Measurements from ENCODE around the gene LRCH4. TPM values are rescaled to one million over a fixed set of nuclear protein-coding genes. Genes with fewer than 3 reads are reported as not detected.

The LRCH4 gene
- total RNA-seq (2021): 42.4 and 50.4 TPM in 2 replicates
- percentile 64 among the genes with signal in this experiment for Bru-seq, nascent RNA
- BruChase-seq, experiment 1, labeled RNA remaining after a 2-hour chase: percentile 70 among the genes with signal in this experiment
- percentile 87 among the genes with signal in this experiment for BruChase-seq, experiment 2, labeled RNA remaining after a 6-hour chase
- long read RNA-seq, full-length matches to known transcripts: 51 of 87 reads
- long read RNA-seq, partial matches to known transcripts: 3 of 87 reads
- long read RNA-seq, other reads (novel, unspliced or antisense): 33 of 87 reads

GRCh38 chr7:100585511-100586265 is at the start of gene LRCH4:
Gene LRCH4 (minus strand): TSS chr7:100586129. CDS start chr7:100586100, 29 bp downstream.
- TF ChIP-seq EZH2 (IDR thresholded peaks at IDR 0.05; ENCODE audit: borderline replicate concordance, low read depth, low read length, poor library complexity, severe bottlenecking): no peak
- peaks cover 24% of the 10 kb centered on the region for H3K4me1 ChIP-seq (ENCODE audit: insufficient read depth, low read length, poor library complexity, severe bottlenecking)
- peaks cover 19% of the 10 kb centered on the region for H3K36me3 ChIP-seq (ENCODE audit: insufficient read depth, low read length, poor library complexity, severe bottlenecking)
- no TSS peak for BruUV-seq (replicated peaks)
- ChIA-PET POLR2A (ENCODE audit: low non-redundant PET) (interaction anchor here (0.6 to 1.1 kb wide), 4 partner anchors 18 to 266 kb away, joined by 3 to 15 read pairs (median 3); partner anchors contain the start of gene SLC12A9), CTCF (interaction anchor here (0.6 to 0.9 kb wide), 5 partner anchors 25 to 120 kb away, joined by 3 to 9 read pairs (median 5); partner anchors contain the start of gene POP7)
- H3K9me3 ChIP-seq (ENCODE audit: low read depth, low read length, poor library complexity, severe bottlenecking): no peaks in the 10 kb centered on the region
- H3K27ac ChIP-seq (ENCODE audit: low read depth, low read length, poor library complexity, severe bottlenecking): peak within 1 kb of the TSS; percentile 96
- intact Hi-C loops (cut with micrococcal nuclease; ENCODE audit: unreplicated experiment): loop anchor here (10.0 kb wide), 1 partner anchor 89 kb away; the partner anchor contains the start of gene GNB2
- H3K4me3 ChIP-seq (ENCODE audit: low read depth, low read length, poor library complexity, severe bottlenecking): peak within 1 kb of the TSS; percentile 93
- no peaks in the 10 kb centered on the region for H3K27me3 ChIP-seq (replicated peaks; ENCODE audit: insufficient read depth, low read depth, low read length, poor library complexity)
- DNase-seq (ENCODE audit: low spot score): no peak

GRCh38 chr7:100632951-100633717 is 47.2 kb upstream of the LRCH4 start:
- Histone ChIP-seq H3K4me3 (ENCODE audit: low read depth, low read length, poor library complexity, severe bottlenecking) (peak overlapping the region; percentile 48), H3K36me3 (ENCODE audit: insufficient read depth, low read length, poor library complexity, severe bottlenecking) (no peaks in the 10 kb centered on the region), H3K9me3 (ENCODE audit: low read depth, low read length, poor library complexity, severe bottlenecking) (no peaks in the 10 kb centered on the region), H3K27ac (ENCODE audit: low read depth, low read length, poor library complexity, severe bottlenecking) (peak overlapping the region; percentile 15), H3K27me3 (replicated peaks; ENCODE audit: insufficient read depth, low read depth, low read length, poor library complexity) (peaks cover 8% of the 10 kb centered on the region), H3K4me1 (ENCODE audit: insufficient read depth, low read length, poor library complexity, severe bottlenecking) (peaks cover 7% of the 10 kb centered on the region)
- CTCF ChIA-PET: interaction anchor here (0.6 to 0.8 kb wide), 2 partner anchors 45 to 87 kb away, joined by 3 read pairs; no protein-coding TSS in a partner anchor
- no TSS peak for BruUV-seq (replicated peaks)
- intact Hi-C loops (cut with micrococcal nuclease; ENCODE audit: unreplicated experiment): loop anchor here (5.0 kb wide), 1 partner anchor 39 kb away; the partner anchor contains the start of gene GNB2
- TF ChIP-seq EZH2 (IDR thresholded peaks at IDR 0.05; ENCODE audit: borderline replicate concordance, low read depth, low read length, poor library complexity, severe bottlenecking) (no peak), CTCF (conservative IDR thresholded peaks at IDR 0.05; ENCODE audit: low read depth, low read length) (peak; percentile 42; the same call in 1 of the 2 replicates)
- POLR2A ChIA-PET (ENCODE audit: low non-redundant PET): interaction anchor here (0.8 kb wide), 1 partner anchor 47 kb away, joined by 13 read pairs; no protein-coding TSS in a partner anchor
- peak; percentile 61 for DNase-seq (ENCODE audit: low spot score)

- intact Hi-C loops (cut with micrococcal nuclease; ENCODE audit: unreplicated experiment): loop anchor here (5.0 kb wide), 1 partner anchor 42 kb away; the partner anchor contains the start of gene GNB2
- Histone ChIP-seq H3K36me3 (ENCODE audit: insufficient read depth, low read length, poor library complexity, severe bottlenecking) (no peaks in the 10 kb centered on the region), H3K27me3 (replicated peaks; ENCODE audit: insufficient read depth, low read depth, low read length, poor library complexity) (peaks cover 8% of the 10 kb centered on the region), H3K4me3 (ENCODE audit: low read depth, low read length, poor library complexity, severe bottlenecking) (no peak overlapping the region), H3K4me1 (ENCODE audit: insufficient read depth, low read length, poor library complexity, severe bottlenecking) (peaks cover 10% of the 10 kb centered on the region), H3K9me3 (ENCODE audit: low read depth, low read length, poor library complexity, severe bottlenecking) (no peaks in the 10 kb centered on the region), H3K27ac (ENCODE audit: low read depth, low read length, poor library complexity, severe bottlenecking) (no peak overlapping the region)
- ChIA-PET POLR2A (ENCODE audit: low non-redundant PET) (no interaction called here), CTCF (no interaction called here)
- no TSS peak for BruUV-seq (replicated peaks)
- no peak for DNase-seq (ENCODE audit: low spot score)
- TF ChIP-seq CTCF (conservative IDR thresholded peaks at IDR 0.05; ENCODE audit: low read depth, low read length): no peak
Observed at GRCh38 chr7:100630066-100630465, 44.1 kb upstream of the LRCH4 start.

All from A673 (cell line).